Sigmoid colon (tissue), 7 donors: Measurements from ENCODE around the gene CLDN4. TPM values are rescaled to one million over a fixed set of nuclear protein-coding genes. Genes with fewer than 3 reads are reported as not detected.
"Not testable (repeated sequence)": the region's sequence is repeated elsewhere in the genome, so short reads cannot be mapped to it uniquely, and the experiment has no call there.

Experiments used
- DNase-seq: peaks from one replicate; pipeline ENCODE4 v3.0.0-alpha.2; 2019
- H3K27ac ChIP-seq, 4 donors: fragments of 200-600 bp; sonication (generic); one replicate each; pipeline ENCODE4 v1.5.1; 2016 to 2019; ENCODE audit warnings: mild to moderate bottlenecking in 1 of 4
- H3K27me3 ChIP-seq, 3 donors: fragments of 200-600 bp; sonication (generic); one replicate each; pipeline ENCODE4 v1.5.1; 2019; ENCODE audit warnings: mild to moderate bottlenecking in 1 of 3
- H3K36me3 ChIP-seq, 4 donors: fragments of 200-600 bp; sonication (generic); one replicate each; pipeline ENCODE4 v1.5.1; 2016 to 2019
- H3K4me1 ChIP-seq, 4 donors: fragments of 200-600 bp; sonication (generic); one replicate each; pipeline ENCODE4 v1.5.1; 2017 to 2019
- H3K4me3 ChIP-seq, 4 donors: fragments of 200-600 bp; sonication (generic); one replicate each; pipeline ENCODE4 v1.5.1; 2017 to 2019; ENCODE audit warnings: mild to moderate bottlenecking in 2 of 4, moderate library complexity in 1 of 4
- H3K9me3 ChIP-seq, 4 donors: fragments of 200-600 bp in 3 of 4; sonication (generic) in 3 of 4; one replicate each; pipeline versions ENCODE4 v1.5.1 to v1.6.1; 2013 to 2019
- EP300 ChIP-seq, 4 donors: sonication (generic); formaldehyde crosslinking; IDR thresholded peaks; one replicate each; pipeline ENCODE4 v1.6.1; 2017; ENCODE audit warnings: antibody characterized with exemption in 4 of 4
- POLR2A ChIP-seq, 2 donors: fragments of 450-650 bp; IDR thresholded peaks; one replicate each; pipeline ENCODE4 v1.6.1; 2016; ENCODE audit warnings: antibody characterized with exemption in 2 of 2, mild to moderate bottlenecking in 2 of 2, moderate library complexity in 2 of 2
- POLR2AphosphoS5 ChIP-seq, 4 donors: sonication (generic); formaldehyde crosslinking; IDR thresholded peaks; one replicate each; pipeline ENCODE4 v1.6.1; 2017; ENCODE audit warnings: antibody characterized with exemption in 4 of 4
- WGBS, 2 donors: extraction: QIAGEN DNeasy Blood & Tissue Kit; methylation state at CpG; one replicate each; pipeline ENCODE4 v1.1.7; 2013; 5-methylcytosine and 5-hydroxymethylcytosine counted together
- intact Hi-C: fragments of 100-400 bp; cut with DNase I; formaldehyde crosslinking; loops from one replicate; pipeline ENCODE4 v1.15.1; 2023
- polyA plus RNA-seq, 3 donors: library from polyadenylated mRNA; stranded (reverse); fragments of 200-250 nt; gene quantifications; one replicate each; pipeline ENCODE4 v1.2.3, GENCODE V29; 2013
- total RNA-seq, 4 donors: library from RNA; depleted of rRNA; stranded (reverse); fragments of >200 nt; gene quantifications; one replicate each; pipeline ENCODE4 v1.1.0, GENCODE V29; 2016
- TF ChIP-seq, protein P1 (sequence below), 4 experiments: fragments of 450-650 bp in 3 of 4; fragments of 200-600 bp in 1 of 4; IDR thresholded peaks; one replicate each; pipeline ENCODE4 v1.5.1; 2016 to 2019; ENCODE audit warnings: antibody characterized with exemption in 4 of 4, mild to moderate bottlenecking in 3 of 4, moderate library complexity in 2 of 4
- donor health status: healthy with polysubstance abuse.
- donor health status: Bipolar disorder and iron deficiency.
- donor health status: healthy.

Gene CLDN4
- total and polyA plus RNA-seq, 7 donors = 0.16 to 690 (median 210) TPM; not detected in 2

DNA sequence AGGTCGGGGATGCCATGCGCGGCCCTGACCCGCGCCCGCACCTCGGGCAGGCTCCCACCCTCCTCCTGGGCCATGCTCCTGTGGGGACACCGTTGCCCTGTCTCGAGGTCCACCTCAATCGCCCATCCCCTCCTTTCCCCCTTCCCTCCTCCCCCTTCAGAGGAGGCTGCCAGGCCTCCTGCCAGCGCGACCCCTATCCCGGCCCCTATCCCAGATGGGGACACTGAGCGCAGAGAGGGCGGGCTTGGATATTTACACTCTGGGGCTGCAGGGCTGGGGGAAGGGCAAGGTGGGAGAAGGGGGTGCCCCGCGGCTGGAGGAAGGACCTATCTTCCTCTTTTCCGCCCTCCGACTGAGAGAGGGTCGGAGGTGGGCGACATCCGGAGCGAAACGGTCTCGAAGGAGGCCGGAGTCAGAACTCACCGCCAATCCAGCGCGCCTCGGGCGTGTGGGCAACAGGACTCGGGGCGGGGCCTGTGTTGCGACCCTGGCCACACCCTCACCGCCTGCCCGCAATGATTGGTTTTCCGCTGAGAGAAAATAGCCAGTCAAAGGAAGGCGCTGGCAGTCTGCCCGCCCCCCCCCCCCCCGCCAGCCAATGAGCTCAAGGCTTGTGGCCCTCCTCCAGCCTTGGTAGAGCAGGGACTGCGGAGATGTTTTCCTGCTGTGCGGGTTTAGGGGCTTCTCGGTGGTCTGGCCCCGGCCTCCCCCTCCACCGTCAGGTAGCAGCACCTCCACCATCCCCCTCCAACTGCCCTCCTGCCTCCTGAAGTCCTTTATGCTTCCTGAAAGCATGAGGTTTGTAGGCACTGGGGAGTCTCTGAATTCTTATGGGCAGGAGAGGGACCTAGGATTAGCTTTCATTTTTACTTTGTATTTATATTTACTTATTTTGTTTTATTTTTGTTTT, 11.5 kb downstream of the CLDN4 start, which contains the start of gene METTL27:
METTL27 (minus strand) TSS at position 450 of the 910 bp plus-strand sequence; CDS start at position 74, 376 bp downstream.
- peak; percentile 97 for DNase-seq
- WGBS, 2 donors = 2 to 9% methylated on average over 43 to 44 of the region's 45 CpGs
- Histone ChIP-seq H3K4me1 (peaks cover 0 to 31% (median 19%) of the 10 kb centered on the region in 4 donors), H3K27me3 (no peaks in the 10 kb centered on the region), H3K4me3 (peak within 1 kb of the TSS; percentile 45 to 67 (median 60)), H3K9me3 (no peaks in the 10 kb centered on the region), H3K27ac (peak within 1 kb of the TSS; percentile 69 to 80 (median 76)), H3K36me3 (no peaks in the 10 kb centered on the region)
- TF ChIP-seq POLR2A (IDR thresholded peaks at IDR 0.05) = peak; percentile 39 to 70
- TF ChIP-seq POLR2AphosphoS5 (IDR thresholded peaks at IDR 0.05) = peak; percentile 66 to 88 (median 82)
- TF ChIP-seq, protein P1, sequence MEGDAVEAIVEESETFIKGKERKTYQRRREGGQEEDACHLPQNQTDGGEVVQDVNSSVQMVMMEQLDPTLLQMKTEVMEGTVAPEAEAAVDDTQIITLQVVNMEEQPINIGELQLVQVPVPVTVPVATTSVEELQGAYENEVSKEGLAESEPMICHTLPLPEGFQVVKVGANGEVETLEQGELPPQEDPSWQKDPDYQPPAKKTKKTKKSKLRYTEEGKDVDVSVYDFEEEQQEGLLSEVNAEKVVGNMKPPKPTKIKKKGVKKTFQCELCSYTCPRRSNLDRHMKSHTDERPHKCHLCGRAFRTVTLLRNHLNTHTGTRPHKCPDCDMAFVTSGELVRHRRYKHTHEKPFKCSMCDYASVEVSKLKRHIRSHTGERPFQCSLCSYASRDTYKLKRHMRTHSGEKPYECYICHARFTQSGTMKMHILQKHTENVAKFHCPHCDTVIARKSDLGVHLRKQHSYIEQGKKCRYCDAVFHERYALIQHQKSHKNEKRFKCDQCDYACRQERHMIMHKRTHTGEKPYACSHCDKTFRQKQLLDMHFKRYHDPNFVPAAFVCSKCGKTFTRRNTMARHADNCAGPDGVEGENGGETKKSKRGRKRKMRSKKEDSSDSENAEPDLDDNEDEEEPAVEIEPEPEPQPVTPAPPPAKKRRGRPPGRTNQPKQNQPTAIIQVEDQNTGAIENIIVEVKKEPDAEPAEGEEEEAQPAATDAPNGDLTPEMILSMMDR (IDR thresholded peaks at IDR 0.05) = no peak
- intact Hi-C loops = loop anchor here (10.0 kb wide), 1 partner anchor 108 kb away; the partner anchor contains the start of gene ABHD11

DNA sequence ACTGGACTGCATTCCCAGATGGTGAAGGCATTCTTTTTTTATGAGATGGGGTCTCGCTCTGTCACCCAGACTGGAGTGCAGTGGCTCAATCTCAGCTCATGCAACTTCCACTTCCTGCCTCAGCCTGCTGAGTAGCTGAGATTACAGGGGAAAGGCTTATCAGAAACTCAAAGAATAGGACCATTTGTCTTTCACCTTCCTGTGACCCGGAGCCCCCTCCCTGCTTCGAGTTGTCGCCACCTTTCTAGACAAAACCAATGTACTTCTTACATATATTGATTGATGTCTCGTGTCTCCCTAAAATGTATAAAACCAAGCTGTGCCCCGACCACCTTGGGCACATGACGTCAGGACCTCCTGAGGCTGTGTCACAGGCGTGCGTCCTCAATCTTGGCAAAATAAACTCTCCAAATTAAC, 13.3 kb downstream of the CLDN4 start:
- 32 to 64% methylated on average over 9 of the region's 9 CpGs for WGBS, 2 donors
- no peaks in the 10 kb centered on the region for H3K9me3 ChIP-seq
- intact Hi-C loops = loop anchor here (10.0 kb wide), 1 partner anchor 109 kb away; the partner anchor contains the start of gene ABHD11
- DNase-seq = no peak
- no peaks in the 10 kb centered on the region for H3K36me3 ChIP-seq
- H3K4me1 ChIP-seq = peaks cover 0 to 35% (median 23%) of the 10 kb centered on the region in 4 donors
- TF ChIP-seq POLR2A (IDR thresholded peaks at IDR 0.05) = no peak
- TF ChIP-seq POLR2AphosphoS5 (IDR thresholded peaks at IDR 0.05) = no peak
- no peak for TF ChIP-seq EP300 (IDR thresholded peaks at IDR 0.05)
- TF ChIP-seq, protein P1 (IDR thresholded peaks at IDR 0.05) = no peak
- no peak overlapping the region for H3K4me3 ChIP-seq
- H3K27ac ChIP-seq = peak overlapping the region in 2 of 4 donors; percentile 77 to 82
- no peaks in the 10 kb centered on the region for H3K27me3 ChIP-seq

DNA sequence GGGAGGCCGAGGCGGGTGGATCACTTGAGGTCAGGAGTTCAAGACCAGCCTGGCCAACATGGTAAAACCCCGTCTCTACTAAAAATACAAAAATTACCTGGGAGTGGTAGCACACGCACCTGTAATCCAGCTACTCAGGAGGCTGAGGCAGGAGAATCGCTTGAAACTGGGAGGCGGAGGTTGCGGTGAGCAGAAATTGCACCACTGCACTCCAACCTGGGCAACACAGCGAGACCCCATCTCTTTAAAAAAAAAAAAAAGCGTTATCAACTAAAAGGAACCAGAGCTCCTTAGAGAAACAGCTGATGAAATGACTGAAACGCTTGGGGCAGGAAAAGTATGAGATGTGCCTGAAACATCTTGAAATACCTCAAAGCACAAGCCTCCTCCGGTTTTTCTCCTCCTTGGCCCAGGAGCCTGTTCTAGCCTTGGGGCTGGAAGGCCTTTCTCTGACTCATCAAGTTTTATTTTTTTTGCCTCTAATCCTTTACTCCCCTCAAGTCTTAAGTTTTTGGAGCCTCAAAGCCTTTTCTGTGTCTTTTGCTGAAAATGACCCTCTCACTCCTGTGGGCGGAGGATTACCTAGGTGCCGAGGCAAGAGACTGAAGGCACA, 14.2 kb downstream of the CLDN4 start:
- DNase-seq = no peak
- H3K36me3 ChIP-seq = no peaks in the 10 kb centered on the region
- H3K9me3 ChIP-seq = no peaks in the 10 kb centered on the region
- intact Hi-C loops = loop anchor here (10.0 kb wide), 1 partner anchor 110 kb away; the partner anchor contains the start of gene ABHD11
- H3K27ac ChIP-seq = peak overlapping the region in 3 of 4 donors; percentile 10 to 82 (median 77)
- no peak overlapping the region for H3K4me3 ChIP-seq
- TF ChIP-seq EP300 (IDR thresholded peaks at IDR 0.05) = no peak
- TF ChIP-seq, protein P1 (IDR thresholded peaks at IDR 0.05) = no peak
- TF ChIP-seq POLR2A (IDR thresholded peaks at IDR 0.05) = no peak
- no peak for TF ChIP-seq POLR2AphosphoS5 (IDR thresholded peaks at IDR 0.05)
- H3K4me1 ChIP-seq = peaks cover 0 to 44% (median 28%) of the 10 kb centered on the region in 4 donors
- H3K27me3 ChIP-seq = no peaks in the 10 kb centered on the region
- WGBS, 2 donors = 88 to 89% methylated on average over 13 of the region's 13 CpGs

DNA sequence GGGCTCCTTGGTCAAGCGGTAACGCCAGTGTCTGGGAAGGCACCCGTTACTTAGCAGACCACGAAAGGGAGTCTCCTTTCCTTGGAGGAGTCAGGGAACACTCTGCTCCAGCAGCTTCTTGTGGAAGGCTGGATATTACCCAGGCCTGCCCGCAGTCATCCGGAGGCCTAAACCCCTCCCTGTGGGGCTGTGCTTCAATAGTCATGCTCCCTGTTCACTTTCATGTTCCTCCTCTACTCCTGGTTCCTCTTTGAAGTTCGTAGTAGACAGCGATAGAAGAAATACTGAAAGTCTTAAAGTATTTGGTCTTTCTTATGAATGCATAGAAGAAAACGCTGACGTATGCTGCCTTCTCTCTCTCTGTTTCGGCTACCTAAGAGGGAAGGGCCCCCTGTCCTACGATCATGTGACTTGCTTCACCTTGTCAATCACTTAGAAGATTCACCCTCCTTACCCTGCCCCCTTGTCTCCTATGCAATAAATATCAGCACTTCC, 15.0 kb downstream of the CLDN4 start:
- H3K27ac ChIP-seq = peak overlapping the region in 3 of 4 donors; percentile 10 to 82 (median 77)
- not testable (repeated sequence) for H3K36me3 ChIP-seq, H3K9me3 ChIP-seq, H3K27me3 ChIP-seq
- peak; percentile 81 for DNase-seq
- 67 to 88% methylated on average over 12 of the region's 12 CpGs for WGBS, 2 donors
- intact Hi-C loops = loop anchor here (10.0 kb wide), 1 partner anchor 111 kb away; the partner anchor contains the start of gene ABHD11
- peak in 2 of 4 donors; percentile 41 to 75 for TF ChIP-seq EP300 (IDR thresholded peaks at IDR 0.05)
- TF ChIP-seq POLR2A (IDR thresholded peaks at IDR 0.05) = peak in 1 of 2 donors; percentile 15
- peak; percentile 30 to 80 (median 67) for TF ChIP-seq POLR2AphosphoS5 (IDR thresholded peaks at IDR 0.05)
- H3K4me1 ChIP-seq = peaks cover 0 to 52% (median 29%) of the 10 kb centered on the region in 4 donors
- peak overlapping the region in 1 of 4 donors; percentile 7 for H3K4me3 ChIP-seq
